GM13976 (cell line): ENCODE measurements around the gene IGFL2.
"Not testable (repeated sequence)": the region's sequence is repeated elsewhere in the genome, so short reads cannot be mapped to it uniquely, and the experiment has no call there.

Source experiments
- DNase-seq: peaks from one replicate; pipeline ENCODE4 v3.0.0; 2012; ENCODE audit warnings: low spot score
- CTCF ChIP-seq: IDR thresholded peaks from 2 replicates; pipeline ENCODE4 v1.5.1; 2012; ENCODE audit warnings: borderline replicate concordance, mild to moderate bottlenecking; ENCODE audit not compliant: insufficient read depth; ENCODE audit errors: extremely low read depth, missing control alignments, control extremely low read depth
- in situ Hi-C: fragments of 300-500 bp; cut with MboI; formaldehyde crosslinking; loops from one replicate; pipeline ENCODE4 v1.12.0; 2022; ENCODE audit warnings: low sequenced_read_pairs, mixed read lengths, inconsistent platforms; ENCODE audit not compliant: unreplicated experiment

Gene IGFL2

DNA sequence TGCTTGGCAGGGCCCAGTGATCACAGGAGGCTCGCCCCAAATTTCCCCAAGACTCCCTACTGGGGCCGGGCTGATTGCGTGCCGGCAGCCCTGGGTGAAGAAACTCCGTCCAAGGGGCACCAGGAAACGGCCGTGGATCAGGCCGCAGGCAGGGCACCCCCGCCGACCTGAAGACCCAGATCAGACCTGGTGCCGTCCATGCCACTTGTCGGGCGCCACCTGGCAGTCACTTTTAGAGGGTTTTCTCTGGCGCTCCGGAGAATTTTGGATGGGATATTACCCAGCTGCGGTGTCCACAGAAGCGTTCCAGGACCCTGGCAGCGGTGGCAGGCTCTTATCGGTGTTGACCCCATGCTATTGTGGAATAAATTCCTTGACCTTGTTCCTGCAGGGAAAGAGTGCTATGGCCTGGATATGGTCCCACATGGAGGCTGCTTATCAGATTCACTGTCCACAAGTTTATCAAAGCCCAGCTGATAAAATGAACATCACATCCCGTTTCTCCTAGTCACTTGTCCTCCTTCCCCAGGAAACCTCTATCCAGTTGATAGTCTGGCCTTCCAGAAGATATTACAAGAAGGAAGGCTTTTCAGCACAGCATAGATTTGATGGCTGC lies 38.2 kb downstream of the IGFL2 start:
- DNase-seq, result no peak
- in situ Hi-C loops, result no loop called here
- no peak for TF ChIP-seq CTCF

DNA sequence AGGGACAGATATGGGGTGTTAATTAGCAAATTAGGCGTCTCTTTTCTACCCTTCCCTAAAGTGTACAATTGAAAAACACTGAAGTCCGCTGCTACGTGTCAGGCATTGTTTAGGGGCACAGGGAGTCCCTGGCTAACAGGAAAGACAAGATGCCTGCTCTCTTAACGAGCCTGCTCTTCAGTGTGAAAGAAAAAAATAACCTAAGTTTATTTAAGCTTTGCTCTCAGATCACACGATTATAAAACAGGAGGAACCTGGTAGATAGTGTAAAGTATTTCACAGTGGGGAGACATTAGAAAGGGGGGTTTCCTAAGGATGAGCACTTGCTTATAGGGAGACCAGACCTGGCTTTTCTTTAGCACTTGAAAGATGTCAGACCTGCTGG lies 38.7 kb downstream of the IGFL2 start:
- no peak for TF ChIP-seq CTCF
- DNase-seq, result no peak
- in situ Hi-C loops, result no loop called here

GRCh38 chr19:46189971-46190888 lies 42.2 kb downstream of the IGFL2 start:
- DNase-seq, result no peak
- no peak for TF ChIP-seq CTCF
- in situ Hi-C loops, result loop anchor here (10.0 kb wide), 1 partner anchor 105 kb away; no protein-coding TSS in a partner anchor

- in situ Hi-C loops, result loop anchor here (10.0 kb wide), 1 partner anchor 107 kb away; no protein-coding TSS in a partner anchor
- no peak for DNase-seq
- no peak for TF ChIP-seq CTCF
These were observed 43.3 kb downstream of the IGFL2 start for GRCh38 chr19:46191356-46191755.

- DNase-seq, result no peak
- no peak for TF ChIP-seq CTCF
- in situ Hi-C loops, result loop anchor here (10.0 kb wide), 1 partner anchor 107 kb away; no protein-coding TSS in a partner anchor
These were observed 43.9 kb downstream of the IGFL2 start for GRCh38 chr19:46191972-46192371.

DNA sequence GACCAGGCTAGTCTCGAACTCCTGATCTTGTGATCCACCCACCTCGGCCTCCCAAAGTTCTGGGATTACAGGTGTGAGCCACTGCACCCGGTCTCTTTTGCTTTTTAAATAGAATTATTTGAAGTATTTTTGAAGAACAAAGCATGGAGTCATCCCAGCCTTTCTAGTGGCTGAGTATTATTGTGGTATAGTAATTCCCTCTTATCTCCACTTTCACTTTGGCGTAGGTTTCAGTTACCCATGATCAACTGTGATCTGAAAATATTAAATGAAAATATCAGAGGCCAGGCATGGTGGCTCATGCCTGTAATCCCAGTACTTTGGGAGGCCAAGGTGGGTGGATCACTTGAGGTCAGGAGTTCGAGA lies 44.6 kb downstream of the IGFL2 start:
- in situ Hi-C loops, result loop anchor here (10.0 kb wide), 1 partner anchor 108 kb away; no protein-coding TSS in a partner anchor
- DNase-seq, result not testable (repeated sequence)
